GM23338 (cell line): Measurements from ENCODE around the gene WWP2. TPM values are rescaled to one million over a fixed set of nuclear protein-coding genes. Genes with fewer than 3 reads are reported as not detected.

Experiments
- ATAC-seq: fragments of 200-7000 bp; cut with Tn5 transposase; 3 replicates; pipeline ENCODE4 v1.9.1; 2020
- DNase-seq: peaks from one replicate; pipeline ENCODE4 v3.0.0-alpha.2; 2015; ENCODE audit warnings: low spot score
- H2AFZ ChIP-seq: fragments of 200-600 bp; sonication (generic); 2 replicates; pipeline ENCODE4 v1.8.0; 2016; ENCODE audit warnings: antibody characterized with exemption, mild to moderate bottlenecking, moderate library complexity
- H3F3A ChIP-seq: fragments of 200-600 bp; sonication (generic); replicated peaks from 2 replicates; pipeline ENCODE4 v1.8.0; 2017; ENCODE audit warnings: antibody characterized with exemption, mixed run types, low read depth
- H3K27ac ChIP-seq: fragments of 200-600 bp; sonication (generic); 2 replicates; pipeline ENCODE4 v1.6.1; 2016; ENCODE audit warnings: low read depth
- H3K27me3 ChIP-seq: fragments of 200-600 bp; sonication (generic); 2 replicates; pipeline ENCODE4 v1.8.0; 2016; ENCODE audit warnings: mild to moderate bottlenecking, mixed run types, moderate library complexity; ENCODE audit not compliant: insufficient read depth
- H3K36me3 ChIP-seq: fragments of 200-600 bp; sonication (generic); 2 replicates; pipeline ENCODE4 v1.8.0; 2016; ENCODE audit warnings: mild to moderate bottlenecking; ENCODE audit not compliant: insufficient read depth
- H3K4me1 ChIP-seq: fragments of 200-600 bp; sonication (generic); 2 replicates; pipeline ENCODE4 v1.8.0; 2016; ENCODE audit warnings: mild to moderate bottlenecking, moderate library complexity; ENCODE audit not compliant: insufficient read depth
- H3K4me2 ChIP-seq: fragments of 200-600 bp; sonication (generic); 2 replicates; pipeline ENCODE4 v1.7.1; 2017; ENCODE audit warnings: mixed run types
- H3K4me3 ChIP-seq: fragments of 200-600 bp; sonication (generic); 2 replicates; pipeline ENCODE4 v1.6.1; 2016; ENCODE audit warnings: mixed run types
- H3K79me2 ChIP-seq: fragments of 200-600 bp; sonication (generic); replicated peaks from 2 replicates; pipeline ENCODE4 v1.8.0; 2017; ENCODE audit warnings: mild to moderate bottlenecking; ENCODE audit not compliant: insufficient read depth
- H3K9me2 ChIP-seq: fragments of 200-600 bp; sonication (generic); 2 replicates; pipeline ENCODE4 v1.8.0; 2017; ENCODE audit not compliant: insufficient read depth
- H4K20me1 ChIP-seq: fragments of 200-600 bp; sonication (generic); replicated peaks from 2 replicates; pipeline ENCODE4 v1.8.0; 2017; ENCODE audit warnings: mild to moderate bottlenecking; ENCODE audit not compliant: insufficient read depth
- H3K27ac Mint-ChIP-seq: 2 replicates; pipeline ENCODE4 v1.8.0; 2020; ENCODE audit warnings: inconsistent platforms, mild to moderate bottlenecking, moderate library complexity, mixed read lengths
- H3K27me3 Mint-ChIP-seq: 3 replicates; pipeline ENCODE4 v1.8.0; 2022; ENCODE audit warnings: low read depth, mild to moderate bottlenecking, moderate library complexity, mixed read lengths, inconsistent platforms; ENCODE audit not compliant: insufficient read depth, poor library complexity
- H3K36me3 Mint-ChIP-seq: 3 replicates; pipeline ENCODE4 v1.8.0; 2021; ENCODE audit warnings: low read depth, mild to moderate bottlenecking, inconsistent platforms, moderate library complexity, mixed read lengths
- H3K4me1 Mint-ChIP-seq: 3 replicates; pipeline ENCODE4 v1.8.0; 2020; ENCODE audit warnings: mild to moderate bottlenecking, inconsistent platforms, mixed read lengths
- H3K4me3 Mint-ChIP-seq: 3 replicates; pipeline ENCODE4 v1.8.0; 2021; ENCODE audit warnings: moderate library complexity, mild to moderate bottlenecking, inconsistent platforms, mixed read lengths
- H3K9me3 Mint-ChIP-seq: 3 replicates; pipeline ENCODE4 v1.8.0; 2020; ENCODE audit warnings: moderate library complexity, mild to moderate bottlenecking, inconsistent platforms, mixed read lengths
- CREB1 ChIP-seq: fragments of 250-450 bp; sonication (Bioruptor Pico); IDR thresholded peaks from 2 replicates; pipeline ENCODE4 v1.5.0; 2020; ENCODE audit warnings: low read depth, mild to moderate bottlenecking, moderate library complexity
- CTCF ChIP-seq, 2 experiments: fragments of 200-600 bp in 1 of 2; sonication (generic) in 1 of 2; conservative IDR thresholded peaks; 2 replicates each; pipeline versions ENCODE4 v1.5.1 to v1.6.1; 2016 to 2017; ENCODE audit warnings: antibody characterized with exemption in 2 of 2, low read depth in 2 of 2, mild to moderate bottlenecking in 2 of 2, moderate library complexity in 1 of 2
- ETS1 ChIP-seq: IDR thresholded peaks from 2 replicates; pipeline ENCODE4 v1.6.1; 2016; ENCODE audit warnings: antibody characterized with exemption
- EZH2 ChIP-seq: fragments of 200-600 bp; sonication (generic); IDR thresholded peaks from one replicate; pipeline ENCODE4 v1.8.0; 2017; ENCODE audit warnings: antibody characterized with exemption, mild to moderate bottlenecking, low read depth; ENCODE audit not compliant: unreplicated experiment
- EZH2phosphoT487 ChIP-seq: fragments of 200-600 bp; sonication (generic); IDR thresholded peaks from one replicate; pipeline ENCODE4 v1.8.1; 2018; ENCODE audit warnings: antibody characterized with exemption; ENCODE audit not compliant: unreplicated experiment
- JUNB ChIP-seq: IDR thresholded peaks from one replicate; pipeline ENCODE4 v1.6.1; 2016; ENCODE audit warnings: antibody characterized with exemption; ENCODE audit not compliant: unreplicated experiment
- NANOG ChIP-seq: IDR thresholded peaks from 2 replicates; pipeline ENCODE4 v1.6.1; 2016; ENCODE audit warnings: antibody characterized with exemption, borderline replicate concordance
- POLR2AphosphoS5 ChIP-seq: IDR thresholded peaks from 2 replicates; pipeline ENCODE4 v1.6.1; 2016; ENCODE audit warnings: antibody characterized with exemption, low read depth
- REST ChIP-seq: IDR thresholded peaks from one replicate; pipeline ENCODE4 v1.6.1; 2018; ENCODE audit warnings: antibody characterized with exemption; ENCODE audit not compliant: unreplicated experiment
- STAT1 ChIP-seq: IDR thresholded peaks from one replicate; pipeline ENCODE4 v1.6.1; 2016; ENCODE audit warnings: antibody characterized with exemption; ENCODE audit not compliant: unreplicated experiment
- ZNF114 ChIP-seq: fragments of 250-450 bp; sonication (Bioruptor Pico); IDR thresholded peaks from 2 replicates; pipeline ENCODE4 v1.5.0; 2020; ENCODE audit warnings: mild to moderate bottlenecking, moderate library complexity
- ZNF331 ChIP-seq: fragments of 250-450 bp; sonication (Bioruptor Pico); IDR thresholded peaks from 2 replicates; pipeline ENCODE4 v1.5.0; 2020; ENCODE audit warnings: low read depth, mild to moderate bottlenecking, moderate library complexity
- ZNF462 ChIP-seq: fragments of 250-450 bp; sonication (Bioruptor Pico); IDR thresholded peaks from 2 replicates; pipeline ENCODE4 v1.5.0; 2020; ENCODE audit warnings: mild to moderate bottlenecking, moderate library complexity
- polyA plus RNA-seq: library from polyadenylated mRNA; unstranded; fragments of >200 nt; fragmentation: Nextera tagmentation; extraction: Ambion mirVana; gene quantifications from 2 replicates; pipeline ENCODE4 v1.2.1, GENCODE V29; 2016
- total RNA-seq: library from RNA; depleted of rRNA; stranded (reverse); fragments of >200 nt; shearing (Covaris generic); gene quantifications from 2 replicates; pipeline ENCODE4 v1.2.3, GENCODE V29; 2014

The WWP2 gene
- total and polyA plus RNA-seq, 2 experiments from 2014 or later = 12.3 to 35.5 TPM

- Mint-ChIP-seq H3K27me3 (peaks cover 2% of the 10 kb centered on the region), H3K9me3 (peaks cover 6% of the 10 kb centered on the region; the same call in 2 of the 3 replicates), H3K4me1 (no peaks in the 10 kb centered on the region), H3K4me3 (no peak overlapping the region), H3K27ac (no peak overlapping the region), H3K36me3 (peaks cover 42% of the 10 kb centered on the region)
- Histone ChIP-seq H3F3A (no peaks in the 10 kb centered on the region), H3K4me3 (no peak overlapping the region), H3K4me1 (no peaks in the 10 kb centered on the region), H3K79me2 (no peaks in the 10 kb centered on the region), H3K9me2 (no peaks in the 10 kb centered on the region), H2AFZ (no peak overlapping the region), H3K27me3 (no peaks in the 10 kb centered on the region), H4K20me1 (peaks cover 3% of the 10 kb centered on the region; the same call in 1 of the 2 replicates), H3K27ac (no peak overlapping the region), H3K4me2 (no peak overlapping the region), H3K36me3 (no peaks in the 10 kb centered on the region)
- DNase-seq = no peak
- no peak for TF ChIP-seq CREB1 (CRISPR knock-in tag)
- TF ChIP-seq JUNB = no peak
- TF ChIP-seq ZNF114 (CRISPR knock-in tag) = no peak
- TF ChIP-seq CTCF (conservative IDR thresholded peaks at IDR 0.05; ENCODE audit: low read depth in 2 of 2) = no peak
- TF ChIP-seq ETS1 = no peak
- TF ChIP-seq STAT1 = no peak
- no peak for TF ChIP-seq NANOG
- TF ChIP-seq EZH2 = no peak
- TF ChIP-seq ZNF462 (CRISPR knock-in tag) = no peak
- TF ChIP-seq ZNF331 = no peak
- TF ChIP-seq POLR2AphosphoS5 = no peak
- no peak for TF ChIP-seq REST
- no peak for TF ChIP-seq EZH2phosphoT487
- no peak for ATAC-seq
These were observed 112.1 kb downstream of the WWP2 start for GRCh38 chr16:69874271-69874670.
